Stimulated activated CD4-positive, alpha-beta T cell treated with anti-CD3 and anti-CD28 coated beads, Interleukin-12 subunit alpha, Interleukin-12 subunit beta, amount 100 ng/mL, for 4 hours (primary cell): Measurements from ENCODE around the gene BACH2.
"Not testable (repeated sequence)": the region's sequence is repeated elsewhere in the genome, so short reads cannot be mapped to it uniquely, and the experiment has no call there.

ENCODE experiments used
- DNase-seq: peaks from one replicate; pipeline ENCODE4 v3.0.0-alpha.2; 2020

Gene BACH2

GRCh38 chr6:90151576-90152422, 144.8 kb downstream of the BACH2 start:
- DNase-seq: no peak

GRCh38 chr6:90149280-90149679, 147.4 kb downstream of the BACH2 start:
- DNase-seq: no peak

- no peak for DNase-seq
These were observed 147.8 kb downstream of the BACH2 start for GRCh38 chr6:90148867-90149266.

- no peak for DNase-seq
These were observed 149.6 kb downstream of the BACH2 start for GRCh38 chr6:90146921-90147649.

GRCh38 chr6:90146024-90146423, 150.6 kb downstream of the BACH2 start:
- DNase-seq: no peak

- no peak for DNase-seq
These were observed 151.6 kb downstream of the BACH2 start for GRCh38 chr6:90144928-90145555.

GRCh38 chr6:90144396-90144795, 152.2 kb downstream of the BACH2 start:
- peak; percentile 34 for DNase-seq

GRCh38 chr6:90140683-90141082, 156.0 kb downstream of the BACH2 start:
- DNase-seq: no peak

GRCh38 chr6:90139272-90139817, 157.3 kb downstream of the BACH2 start:
- DNase-seq: no peak

- no peak for DNase-seq
These were observed 159.6 kb downstream of the BACH2 start for GRCh38 chr6:90136837-90137568.

- DNase-seq: no peak
These were observed 160.5 kb downstream of the BACH2 start for GRCh38 chr6:90136176-90136575.

GRCh38 chr6:90135667-90136066, 161.0 kb downstream of the BACH2 start:
- DNase-seq: no peak

GRCh38 chr6:90133664-90134063, 163.0 kb downstream of the BACH2 start:
- not testable (repeated sequence) for DNase-seq

- DNase-seq: no peak
These were observed 164.8 kb downstream of the BACH2 start for GRCh38 chr6:90131614-90132423.

GRCh38 chr6:90131125-90131524, 165.5 kb downstream of the BACH2 start:
- no peak for DNase-seq

GRCh38 chr6:90128687-90129086, 168.0 kb downstream of the BACH2 start:
- DNase-seq: not testable (repeated sequence)

GRCh38 chr6:90127595-90127994, 169.0 kb downstream of the BACH2 start:
- no peak for DNase-seq

GRCh38 chr6:90126839-90127238, 169.8 kb downstream of the BACH2 start:
- DNase-seq: no peak

GRCh38 chr6:90126181-90126580, 170.5 kb downstream of the BACH2 start:
- no peak for DNase-seq

- no peak for DNase-seq
These were observed 171.7 kb downstream of the BACH2 start for GRCh38 chr6:90124874-90125510.

GRCh38 chr6:90123831-90124230, 172.8 kb downstream of the BACH2 start:
- peak; percentile 28 for DNase-seq
